ENCODE results near the gene GXYLT2. TPM values are rescaled to one million over a fixed set of nuclear protein-coding genes. Genes with fewer than 3 reads are reported as not detected.
"Not testable (repeated sequence)": the region's sequence is repeated elsewhere in the genome, so short reads cannot be mapped to it uniquely, and the experiment has no call there.

Gene GXYLT2
- total and polyA plus RNA-seq, 2 of the 13 experiments (the other 11 are each of a cell fraction or from before 2014, with no cell fraction given), result 4.3 to 6.9 TPM

DNA sequence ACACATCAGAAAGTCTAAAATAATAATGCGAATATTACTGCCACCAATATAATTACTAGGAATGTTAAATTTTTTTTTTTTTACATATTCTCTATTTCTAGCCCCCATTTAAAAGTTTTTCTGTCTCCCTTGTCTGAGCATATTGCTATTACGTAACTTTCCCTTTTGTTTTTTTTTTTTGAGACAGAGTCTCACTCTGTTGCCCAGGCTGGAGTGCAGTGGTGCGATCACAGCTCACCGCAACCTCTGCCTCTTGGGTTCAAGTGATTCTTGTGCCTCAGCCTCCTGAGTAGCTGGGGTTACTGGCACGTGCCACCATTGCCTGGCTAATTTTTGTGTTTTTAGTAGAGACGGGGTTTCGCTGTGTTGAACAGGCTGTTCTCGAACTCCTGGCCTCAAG lies 115.2 kb downstream of the GXYLT2 start:
- H4K20me1 ChIP-seq (ENCODE audit: insufficient read depth, low read length), result peaks cover 97% of the 10 kb centered on the region
- WGBS (ENCODE audit: low lambda C conversion rate), result 96% methylated on average over 8 of the region's 8 CpGs
- not testable (repeated sequence) for ATAC-seq

GRCh38 chr3:73004316-73004715 lies 116.5 kb downstream of the GXYLT2 start:
- no TSS peak for BruUV-seq (replicated peaks)
- H3K79me2 ChIP-seq (ENCODE audit: insufficient read depth, low read length), result peaks cover 99% of the 10 kb centered on the region
- FAIRE-seq, result no peak
- H3K36me3 ChIP-seq (replicated peaks in 1 of 2; ENCODE audit: control insufficient read depth in 1 of 2, insufficient read depth in 2 of 2, low read length in 2 of 2), result peaks cover 10 to 45% of the 10 kb centered on the region in 2 experiments
- no peak overlapping the region for H3K4me2 ChIP-seq (ENCODE audit: low read depth, low read length)
- peaks cover 97% of the 10 kb centered on the region for H4K20me1 ChIP-seq (ENCODE audit: insufficient read depth, low read length)
- H3K27me3 ChIP-seq (ENCODE audit: control insufficient read depth in 1 of 2, insufficient read depth in 2 of 2, low read length in 2 of 2), result no peaks in the 10 kb centered on the region
- WGBS (ENCODE audit: low lambda C conversion rate), result 67% methylated on average over 4 of the region's 4 CpGs
- in situ Hi-C loops (cut with HindIII; ENCODE audit: extremely low pct_ligation_motif_present, low pct_unique_long_range_greater_than_20kb), result loop anchor here (5.0 kb wide), 1 partner anchor 57 kb away; no protein-coding TSS in a partner anchor
- DNase-seq (ENCODE audit: low spot score), result no peak
- ChIA-PET CTCF (ENCODE audit: low intra/inter-chr PET ratio, low total read pairs) (no interaction called here), POLR2A (interaction anchor here (0.6 kb wide), 1 partner anchor 52 kb away, joined by 3 read pairs; no protein-coding TSS in a partner anchor)
- TF ChIP-seq SRSF9 (IDR thresholded peaks at IDR 0.05; ENCODE audit: borderline replicate concordance, insufficient read depth, low read depth, low read length, poor library complexity, severe bottlenecking) (no peak), ZNF121 (CRISPR knock-in tag; IDR thresholded peaks at IDR 0.05) (peak; percentile 95), ZNF652 (CRISPR knock-in tag; IDR thresholded peaks at IDR 0.05; ENCODE audit: borderline replicate concordance, low read depth) (no peak), ATF4 (CRISPR knock-in tag; IDR thresholded peaks at IDR 0.05) (0 out of 4 replicates have a peak, but pooled peaks of 1 of the 2 experiments have one; percentile 48), AGO2 (optimal IDR thresholded peaks at IDR 0.05; ENCODE audit: low read depth, low read length) (no peak), ATF3 (CRISPR knock-in tag; IDR thresholded peaks at IDR 0.05) (0 out of 2 replicates have a peak, but pooled peaks have one; percentile 34), CEBPB (IDR thresholded peaks at IDR 0.05; ENCODE audit: borderline replicate concordance, low read depth, low read length) (peak; percentile 57; the same call in 1 of the 2 replicates), ZBTB3 (CRISPR knock-in tag; IDR thresholded peaks at IDR 0.05; ENCODE audit: borderline replicate concordance, low read depth) (no peak), SOX13 (IDR thresholded peaks at IDR 0.05) (no peak), SOX13 (CRISPR knock-in tag; conservative IDR thresholded peaks at IDR 0.05 in 1 of 2, IDR thresholded peaks at IDR 0.05 in 1 of 2) (0 out of 4 replicates have a peak, but pooled peaks of 1 of the 2 experiments have one; percentile 11), CEBPG (CRISPR knock-in tag; IDR thresholded peaks at IDR 0.05) (peak; percentile 64)
- TF ChIP-seq, protein P1, sequence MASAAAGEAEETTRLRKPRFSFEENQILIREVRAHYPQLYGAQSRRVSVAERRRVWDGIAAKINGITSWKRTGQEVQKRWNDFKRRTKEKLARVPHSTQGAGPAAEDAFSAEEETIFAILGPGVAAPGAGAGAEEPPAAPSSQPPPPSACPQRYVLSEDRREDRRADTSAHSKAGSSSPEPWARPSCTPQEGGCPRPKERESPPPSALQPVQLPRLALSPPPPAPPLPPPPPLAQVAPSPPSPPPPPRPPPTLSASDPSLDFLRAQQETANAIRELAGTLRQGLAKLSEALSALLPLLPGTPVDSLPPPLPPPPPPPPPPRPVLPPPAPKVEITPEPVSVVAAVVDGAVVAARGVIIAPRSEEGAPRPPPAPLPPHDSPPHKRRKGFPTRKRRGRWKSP (CRISPR knock-in tag; IDR thresholded peaks at IDR 0.05), result no peak
- ATAC-seq, result no peak
- H3K9me3 ChIP-seq (ENCODE audit: low read length), result no peaks in the 10 kb centered on the region
- H3K9ac ChIP-seq (ENCODE audit: insufficient read depth, low read depth, low read length), result no peak overlapping the region
- peaks cover 84% of the 10 kb centered on the region for H3K4me1 ChIP-seq (ENCODE audit: insufficient read depth, low read length)
- intact Hi-C loops (cut with micrococcal nuclease; ENCODE audit: unreplicated experiment), result no loop called here
- peak overlapping the region; percentile 6 for H3K27ac ChIP-seq (ENCODE audit: extremely low read length, insufficient read depth, low read length)
- H2AFZ ChIP-seq (ENCODE audit: low read length), result no peak overlapping the region
- H3K4me3 ChIP-seq (replicated peaks in 1 of 3; ENCODE audit: insufficient read depth in 1 of 3, low read depth in 2 of 3, low read length in 3 of 3), result no peak overlapping the region

More for the DNA sequence above, 115.2 kb downstream of the GXYLT2 start:
- POLR2A ChIA-PET, result interaction anchor here (0.7 to 1.8 kb wide), 7 partner anchors 8 to 55 kb away, joined by 4 to 10 read pairs (median 5); no protein-coding TSS in a partner anchor
- FAIRE-seq; BruUV-seq (replicated peaks); H3K27me3 ChIP-seq (ENCODE audit: control insufficient read depth in 1 of 2, insufficient read depth in 2 of 2, low read length in 2 of 2); H3K4me3 ChIP-seq (replicated peaks in 1 of 3; ENCODE audit: insufficient read depth in 1 of 3, low read depth in 2 of 3, low read length in 3 of 3); CTCF ChIA-PET (ENCODE audit: low intra/inter-chr PET ratio, low total read pairs); H2AFZ ChIP-seq (ENCODE audit: low read length); intact Hi-C loops (cut with micrococcal nuclease; ENCODE audit: unreplicated experiment); DNase-seq (ENCODE audit: low spot score); H3K9me3 ChIP-seq (ENCODE audit: low read length): not testable (repeated sequence)
- H3K9ac ChIP-seq (ENCODE audit: insufficient read depth, low read depth, low read length), result 0 out of 2 replicates have a peak overlapping the region, but pooled peaks have one; percentile 25
- H3K79me2 ChIP-seq (ENCODE audit: insufficient read depth, low read length), result peaks cover 99% of the 10 kb centered on the region
- peaks cover 10 to 46% of the 10 kb centered on the region in 2 experiments for H3K36me3 ChIP-seq (replicated peaks in 1 of 2; ENCODE audit: control insufficient read depth in 1 of 2, insufficient read depth in 2 of 2, low read length in 2 of 2)
- peaks cover 81% of the 10 kb centered on the region for H3K4me1 ChIP-seq (ENCODE audit: insufficient read depth, low read length)
- peak overlapping the region; percentile 47; the same call in 1 of the 2 replicates for H3K4me2 ChIP-seq (ENCODE audit: low read depth, low read length)
- peak overlapping the region; percentile 47 for H3K27ac ChIP-seq (ENCODE audit: extremely low read length, insufficient read depth, low read length)
- in situ Hi-C loops (cut with HindIII; ENCODE audit: extremely low pct_ligation_motif_present, low pct_unique_long_range_greater_than_20kb), result loop anchor here (5.0 kb wide), 1 partner anchor 56 kb away; no protein-coding TSS in a partner anchor
- TF ChIP-seq CEBPB (IDR thresholded peaks at IDR 0.05; ENCODE audit: borderline replicate concordance, low read depth, low read length) (0 out of 2 replicates have a peak, but pooled peaks have one; percentile 23), ZNF121 (CRISPR knock-in tag; IDR thresholded peaks at IDR 0.05) (peak; percentile 88)

Data from HepG2 (cell line).